PC-3 (cell line): ENCODE measurements around the gene FOXO3.

Experiments used
- EZH2 ChIP-seq: fragments of 300-600 bp; sonication (generic); IDR thresholded peaks from one replicate; pipeline ENCODE4 v1.6.1; 2017; ENCODE audit warnings: antibody characterized with exemption, mild to moderate bottlenecking, low read length; ENCODE audit not compliant: unreplicated experiment
- EZH2phosphoT487 ChIP-seq: fragments of 300-600 bp; sonication (generic); IDR thresholded peaks from 2 replicates; pipeline ENCODE4 v1.6.1; 2018; ENCODE audit warnings: mild to moderate bottlenecking, antibody characterized with exemption, low read length, borderline replicate concordance
- TF ChIP-seq, protein P1 (sequence below): fragments of 300-600 bp; sonication (generic); conservative IDR thresholded peaks from 2 replicates; pipeline ENCODE4 v1.5.1; 2017; ENCODE audit warnings: antibody characterized with exemption, low read depth, mild to moderate bottlenecking, low read length

DNA sequence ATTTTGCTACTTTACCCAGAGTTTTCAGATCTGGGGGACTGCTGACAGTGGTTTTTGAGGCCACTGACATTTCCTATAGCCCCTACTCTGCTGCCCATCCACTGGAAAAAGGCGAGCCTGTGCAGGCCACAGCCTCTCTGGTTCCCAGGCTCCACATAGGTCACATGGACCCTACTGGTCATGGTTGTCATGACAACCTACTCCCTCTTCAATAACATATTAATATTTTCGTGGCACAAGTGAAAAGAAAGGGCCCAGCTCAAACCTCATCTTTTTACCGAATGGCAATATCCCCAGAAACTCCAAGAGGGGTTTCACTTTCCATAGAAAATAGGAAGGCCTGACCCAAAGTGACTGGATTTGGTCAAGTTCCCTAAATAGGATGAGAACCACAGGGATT is 11.0 kb upstream of the FOXO3 start:
- TF ChIP-seq, protein P1, sequence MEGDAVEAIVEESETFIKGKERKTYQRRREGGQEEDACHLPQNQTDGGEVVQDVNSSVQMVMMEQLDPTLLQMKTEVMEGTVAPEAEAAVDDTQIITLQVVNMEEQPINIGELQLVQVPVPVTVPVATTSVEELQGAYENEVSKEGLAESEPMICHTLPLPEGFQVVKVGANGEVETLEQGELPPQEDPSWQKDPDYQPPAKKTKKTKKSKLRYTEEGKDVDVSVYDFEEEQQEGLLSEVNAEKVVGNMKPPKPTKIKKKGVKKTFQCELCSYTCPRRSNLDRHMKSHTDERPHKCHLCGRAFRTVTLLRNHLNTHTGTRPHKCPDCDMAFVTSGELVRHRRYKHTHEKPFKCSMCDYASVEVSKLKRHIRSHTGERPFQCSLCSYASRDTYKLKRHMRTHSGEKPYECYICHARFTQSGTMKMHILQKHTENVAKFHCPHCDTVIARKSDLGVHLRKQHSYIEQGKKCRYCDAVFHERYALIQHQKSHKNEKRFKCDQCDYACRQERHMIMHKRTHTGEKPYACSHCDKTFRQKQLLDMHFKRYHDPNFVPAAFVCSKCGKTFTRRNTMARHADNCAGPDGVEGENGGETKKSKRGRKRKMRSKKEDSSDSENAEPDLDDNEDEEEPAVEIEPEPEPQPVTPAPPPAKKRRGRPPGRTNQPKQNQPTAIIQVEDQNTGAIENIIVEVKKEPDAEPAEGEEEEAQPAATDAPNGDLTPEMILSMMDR = no peak
- TF ChIP-seq EZH2phosphoT487 (no peak), EZH2 (no peak)
